Activated B cell treated with CpG ODN at 0.5 μM for 24 hours (primary cell): Measurements from ENCODE around the gene GALNT9. TPM values are rescaled to one million over a fixed set of nuclear protein-coding genes. Genes with fewer than 3 reads are reported as not detected.

Experiments
- ATAC-seq: fragments of 200-7000 bp; cut with Tn5 transposase; one replicate; pipeline ENCODE4 v1.10.0; 2021; ENCODE audit warnings: low read depth, mild to moderate bottlenecking, moderate library complexity
- CTCF ChIA-PET: fragments of 350-600 bp; sonication (Branson Sonifier 250); formaldehyde crosslinking; loops from one replicate; lab custom pipeline; 2021; ENCODE audit warnings: antibody characterized with exemption; lab: Charles Lee
- POLR2A ChIA-PET: fragments of 350-600 bp; sonication (Branson Sonifier 250); formaldehyde crosslinking; loops from one replicate; lab custom pipeline; 2021; ENCODE audit warnings: antibody characterized with exemption; lab: Charles Lee
- DNase-seq: peaks from one replicate; pipeline ENCODE4 v3.0.0; 2022
- H3K27ac Mint-ChIP-seq: one replicate; pipeline ENCODE4 v1.8.0; 2020; ENCODE audit warnings: mixed read lengths
- H3K27me3 Mint-ChIP-seq: one replicate; pipeline ENCODE4 v1.8.0; 2021; ENCODE audit warnings: mixed read lengths
- H3K36me3 Mint-ChIP-seq: one replicate; pipeline ENCODE4 v1.8.0; 2021; ENCODE audit warnings: low read depth, mixed read lengths
- H3K4me1 Mint-ChIP-seq: one replicate; pipeline ENCODE4 v1.8.0; 2021; ENCODE audit warnings: mixed read lengths
- H3K4me3 Mint-ChIP-seq: one replicate; pipeline ENCODE4 v1.8.0; 2020; ENCODE audit warnings: mild to moderate bottlenecking, mixed read lengths
- H3K9me3 Mint-ChIP-seq: one replicate; pipeline ENCODE4 v1.8.0; 2020; ENCODE audit warnings: mixed read lengths
- CTCF ChIP-seq: fragments of 200-600 bp; IDR thresholded peaks from one replicate; pipeline ENCODE4 v1.8.0; 2022; ENCODE audit warnings: antibody characterized with exemption, mild to moderate bottlenecking
- intact Hi-C: fragments of 100-400 bp; cut with micrococcal nuclease; formaldehyde crosslinking; loops from one replicate; pipeline ENCODE4 v1.15.1; 2024
- total RNA-seq: library from RNA; stranded (reverse); gene quantifications from 2 replicates; pipeline ENCODE4 v1.2.3, GENCODE V29; 2022

The GALNT9 gene
- total RNA-seq, 1 donor from 2014 or later = not detected

GRCh38 chr12:132236930-132237771 is 92.2 kb downstream of the GALNT9 start:
- ChIA-PET POLR2A (no interaction called here), CTCF (no interaction called here)
- ATAC-seq (no peak), DNase-seq (no peak)
- intact Hi-C loops = no loop called here
- no peaks in the 10 kb centered on the region for H3K4me1 Mint-ChIP-seq
- H3K4me3 Mint-ChIP-seq = no peak overlapping the region
- H3K36me3 Mint-ChIP-seq = no peaks in the 10 kb centered on the region
- H3K27me3 Mint-ChIP-seq = no peaks in the 10 kb centered on the region
- H3K9me3 Mint-ChIP-seq = no peaks in the 10 kb centered on the region
- TF ChIP-seq CTCF = no peak
- no peak overlapping the region for H3K27ac Mint-ChIP-seq

GRCh38 chr12:132236129-132236929 is 93.1 kb downstream of the GALNT9 start:
- ATAC-seq = no peak
- Mint-ChIP-seq H3K36me3 (no peaks in the 10 kb centered on the region), H3K27me3 (no peaks in the 10 kb centered on the region), H3K4me3 (no peak overlapping the region), H3K9me3 (no peaks in the 10 kb centered on the region), H3K27ac (no peak overlapping the region), H3K4me1 (no peaks in the 10 kb centered on the region)
- ChIA-PET POLR2A (no interaction called here), CTCF (no interaction called here)
- intact Hi-C loops = no loop called here
- no peak for DNase-seq
- no peak for TF ChIP-seq CTCF

GRCh38 chr12:132235116-132235820 is 94.1 kb downstream of the GALNT9 start:
- Mint-ChIP-seq H3K4me1 (no peaks in the 10 kb centered on the region), H3K9me3 (no peaks in the 10 kb centered on the region), H3K4me3 (no peak overlapping the region), H3K27ac (no peak overlapping the region), H3K27me3 (no peaks in the 10 kb centered on the region), H3K36me3 (no peaks in the 10 kb centered on the region)
- DNase-seq = no peak
- CTCF ChIA-PET = no interaction called here
- intact Hi-C loops = no loop called here
- TF ChIP-seq CTCF = no peak
- POLR2A ChIA-PET = no interaction called here
- no peak for ATAC-seq

- intact Hi-C loops = no loop called here
- no peak for TF ChIP-seq CTCF
- no peak overlapping the region for H3K4me3 Mint-ChIP-seq
- no peaks in the 10 kb centered on the region for H3K4me1 Mint-ChIP-seq
- H3K9me3 Mint-ChIP-seq = no peaks in the 10 kb centered on the region
- DNase-seq = no peak
- H3K27ac Mint-ChIP-seq = no peak overlapping the region
- CTCF ChIA-PET = no interaction called here
- ATAC-seq = no peak
- H3K27me3 Mint-ChIP-seq = peaks cover 9% of the 10 kb centered on the region
- H3K36me3 Mint-ChIP-seq = no peaks in the 10 kb centered on the region
- POLR2A ChIA-PET = no interaction called here
These were observed 99.0 kb downstream of the GALNT9 start for GRCh38 chr12:132230381-132230780.

- no peaks in the 10 kb centered on the region for H3K4me1 Mint-ChIP-seq
- no peak for TF ChIP-seq CTCF
- H3K9me3 Mint-ChIP-seq = no peaks in the 10 kb centered on the region
- POLR2A ChIA-PET = no interaction called here
- H3K27ac Mint-ChIP-seq = no peak overlapping the region
- DNase-seq (no peak), ATAC-seq (no peak)
- H3K27me3 Mint-ChIP-seq = peaks cover 9% of the 10 kb centered on the region
- CTCF ChIA-PET = no interaction called here
- intact Hi-C loops = no loop called here
- H3K4me3 Mint-ChIP-seq = no peak overlapping the region
- no peaks in the 10 kb centered on the region for H3K36me3 Mint-ChIP-seq
These were observed 99.5 kb downstream of the GALNT9 start for GRCh38 chr12:132229926-132230325.
